H1 (cell line): Measurements from ENCODE around the gene HSPA12A. TPM values are rescaled to one million over a fixed set of nuclear protein-coding genes. Genes with fewer than 3 reads are reported as not detected.

Source experiments
- CTCF ChIA-PET: fragments of 300-600 bp; sonication (Branson Sonifier 250); formaldehyde crosslinking; loops from one replicate; lab custom pipeline; 2021; ENCODE audit not compliant: partially characterized antibody; lab: Charles Lee
- POLR2A ChIA-PET: fragments of 300-600 bp; sonication (Branson Sonifier 250); formaldehyde crosslinking; loops from one replicate; lab custom pipeline; 2021; ENCODE audit warnings: inconsistent platforms; ENCODE audit not compliant: partially characterized antibody; lab: Charles Lee
- DNase-seq, 2 experiments: peaks; one replicate each; pipeline versions ENCODE4 v3.0.0 to v3.0.0-alpha.2; 2010 to 2022; ENCODE audit warnings: low spot score in 2 of 2, low read depth in 1 of 2, mixed read lengths in 1 of 2
- FAIRE-seq: peaks from 2 replicates; lab custom pipeline; 2011; peaks lifted over from hg19 to GRCh38; lab: Jason Lieb, UNC
- H2AFZ ChIP-seq: 2 replicates; pipeline ENCODE4 v1.8.1; 2012; ENCODE audit warnings: low read length, inconsistent platforms
- H2AK5ac ChIP-seq: 2 replicates; pipeline ENCODE4 v1.6.1; 2013; ENCODE audit warnings: low read depth, low read length
- H2BK120ac ChIP-seq: replicated peaks from 2 replicates; pipeline ENCODE3; 2013; ENCODE audit warnings: low read depth, low read length, inconsistent platforms
- H2BK12ac ChIP-seq: 2 replicates; pipeline ENCODE4 v1.6.1; 2013; ENCODE audit warnings: low read depth, low read length
- H2BK15ac ChIP-seq: 2 replicates; pipeline ENCODE4 v1.6.1; 2013; ENCODE audit warnings: low read length
- H2BK20ac ChIP-seq: 2 replicates; pipeline ENCODE4 v1.6.1; 2013; ENCODE audit warnings: low read length
- H2BK5ac ChIP-seq: 2 replicates; pipeline ENCODE4 v1.6.1; 2013; ENCODE audit warnings: low read depth, low read length
- H3K14ac ChIP-seq: 2 replicates; pipeline ENCODE4 v1.6.1; 2013; ENCODE audit warnings: inconsistent platforms; ENCODE audit not compliant: insufficient read length
- H3K18ac ChIP-seq: 2 replicates; pipeline ENCODE4 v1.6.1; 2013; ENCODE audit warnings: low read length; ENCODE audit errors: extremely low read depth
- H3K23ac ChIP-seq: 2 replicates; pipeline ENCODE4 v1.6.1; 2013; ENCODE audit warnings: inconsistent platforms; ENCODE audit not compliant: insufficient read length
- H3K23me2 ChIP-seq: 2 replicates; pipeline ENCODE4 v1.6.1; 2013; ENCODE audit warnings: low read depth, low read length
- H3K27ac ChIP-seq: 2 replicates; pipeline ENCODE4 v1.6.1; 2011; ENCODE audit warnings: low read depth, low read length, inconsistent platforms
- H3K27me3 ChIP-seq, 4 experiments: replicated peaks in 1 of 4; 1 replicate in 1 of 4; 2 replicates in 3 of 4; pipeline versions ENCODE4 v1.6.1 to v1.8.1; 2011 to 2013; ENCODE audit warnings: low read length in 3 of 4, mild to moderate bottlenecking in 3 of 4, inconsistent platforms in 2 of 4, mixed read lengths in 2 of 4, moderate library complexity in 1 of 4; ENCODE audit not compliant: control insufficient read depth in 3 of 4, insufficient read depth in 3 of 4; ENCODE audit errors: extremely low read depth in 1 of 4
- H3K36me3 ChIP-seq, 4 experiments: 2 replicates each; pipeline versions ENCODE4 v1.6.1 to v1.8.1; 2011 to 2013; ENCODE audit warnings: mild to moderate bottlenecking in 4 of 4, low read length in 3 of 4, moderate library complexity in 2 of 4, control low read depth in 1 of 4, inconsistent platforms in 1 of 4; ENCODE audit not compliant: insufficient read depth in 4 of 4, control insufficient read depth in 2 of 4
- H3K4ac ChIP-seq: replicated peaks from 2 replicates; pipeline ENCODE3; 2013; ENCODE audit warnings: low read length, low read depth, mixed read lengths, inconsistent platforms; ENCODE audit not compliant: insufficient read length
- H3K4me1 ChIP-seq, 4 experiments: replicated peaks in 1 of 4; 1 replicate in 1 of 4; 2 replicates in 3 of 4; pipeline versions ENCODE4 v1.6.1 to v1.8.1; 2011 to 2013; ENCODE audit warnings: low read length in 3 of 4, inconsistent platforms in 2 of 4, mixed read lengths in 1 of 4; ENCODE audit not compliant: insufficient read depth in 4 of 4, control insufficient read depth in 3 of 4
- H3K4me2 ChIP-seq, 2 experiments: 2 replicates each; pipeline versions ENCODE4 v1.6.1 to v1.8.1; 2011 to 2013; ENCODE audit warnings: low read depth in 2 of 2, low read length in 2 of 2, control low read depth in 1 of 2, inconsistent platforms in 1 of 2, mild to moderate bottlenecking in 1 of 2; ENCODE audit not compliant: insufficient read depth in 1 of 2
- H3K4me3 ChIP-seq, 4 experiments: fragments of 200-600, 300-600 bp in 1 of 4; sonication (generic), shearing (Covaris generic), sonication (Bioruptor Twin) in 1 of 4; 2 replicates each; pipeline versions ENCODE4 v1.5.1 to v1.8.1; 2011 to 2016; ENCODE audit warnings: low read length in 4 of 4, low read depth in 3 of 4, control low read depth in 2 of 4, inconsistent platforms in 2 of 4, mild to moderate bottlenecking in 2 of 4, mixed read lengths in 1 of 4, moderate library complexity in 1 of 4; ENCODE audit not compliant: insufficient read depth in 2 of 4; ENCODE audit errors: extremely low read depth in 1 of 4
- H3K56ac ChIP-seq: replicated peaks from 2 replicates; pipeline ENCODE3; 2013; ENCODE audit warnings: low read depth, mild to moderate bottlenecking, mixed read lengths, low read length, inconsistent platforms; ENCODE audit not compliant: insufficient read length
- H3K79me1 ChIP-seq: 2 replicates; pipeline ENCODE4 v1.6.1; 2013; ENCODE audit warnings: low read depth, low read length, control low read depth
- H3K79me2 ChIP-seq, 2 experiments: 2 replicates each; pipeline versions ENCODE4 v1.6.1 to v1.8.1; 2012 to 2013; ENCODE audit warnings: low read length in 2 of 2, mild to moderate bottlenecking in 2 of 2, inconsistent platforms in 1 of 2; ENCODE audit not compliant: insufficient read depth in 2 of 2, control insufficient read depth in 1 of 2
- H3K9ac ChIP-seq, 4 experiments: replicated peaks in 1 of 4; 1 replicate in 1 of 4; 2 replicates in 3 of 4; pipeline versions ENCODE4 v1.6.1 to v1.8.1; 2011 to 2013; ENCODE audit warnings: low read depth in 3 of 4, low read length in 3 of 4, control low read depth in 2 of 4, mild to moderate bottlenecking in 2 of 4, moderate library complexity in 2 of 4, inconsistent platforms in 1 of 4; ENCODE audit errors: extremely low read depth in 1 of 4
- H3K9me3 ChIP-seq, 2 experiments: 2 replicates each; pipeline versions ENCODE4 v1.6.1 to v1.8.1; 2012 to 2013; ENCODE audit warnings: mild to moderate bottlenecking in 2 of 2, moderate library complexity in 2 of 2, control low read depth in 1 of 2, inconsistent platforms in 1 of 2, low read depth in 1 of 2, low read length in 1 of 2, mixed read lengths in 1 of 2; ENCODE audit not compliant: insufficient read depth in 2 of 2
- H4K20me1 ChIP-seq, 2 experiments: replicated peaks in 1 of 2; 2 replicates each; pipeline versions ENCODE3 to v1.8.1; 2011 to 2013; ENCODE audit warnings: inconsistent platforms in 2 of 2, low read length in 2 of 2, mild to moderate bottlenecking in 1 of 2; ENCODE audit not compliant: insufficient read depth in 2 of 2, control insufficient read depth in 1 of 2
- H4K5ac ChIP-seq: 2 replicates; pipeline ENCODE4 v1.6.1; 2013; ENCODE audit warnings: low read length, low read depth, mixed read lengths, inconsistent platforms; ENCODE audit not compliant: insufficient read length
- H4K8ac ChIP-seq: 2 replicates; pipeline ENCODE4 v1.8.0; 2013; ENCODE audit warnings: mild to moderate bottlenecking, moderate library complexity, low read length, inconsistent platforms; ENCODE audit not compliant: insufficient read depth; ENCODE audit errors: extremely low read depth
- H4K91ac ChIP-seq: replicated peaks from 2 replicates; pipeline ENCODE3; 2013; ENCODE audit warnings: low read length, mixed read lengths, inconsistent platforms; ENCODE audit not compliant: insufficient read length
- NANOG ChIP-seq: IDR thresholded peaks from 2 replicates; pipeline ENCODE4 v1.6.1; 2011; ENCODE audit warnings: low read length, low read depth, mild to moderate bottlenecking, inconsistent platforms; ENCODE audit not compliant: insufficient read depth, poor library complexity, severe bottlenecking
- SP1 ChIP-seq: IDR thresholded peaks from 2 replicates; pipeline ENCODE4 v1.6.1; 2011; ENCODE audit warnings: low read depth, low read length
- WGBS, 2 experiments: shearing (Covaris generic) in 1 of 2; methylation state at CpG; one replicate each; pipeline versions ENCODE4 v1.1.6 to v1.1.7; 2013 to 2015; ENCODE audit warnings: low lambda C conversion rate in 2 of 2, mixed read lengths in 2 of 2, inconsistent platforms in 1 of 2, low coverage in 1 of 2, missing lambda C conversion rate in 1 of 2; ENCODE audit not compliant: insufficient replicate concordance in 2 of 2, insufficient coverage in 1 of 2, insufficient read length in 1 of 2; ENCODE audit errors: extremely low coverage in 1 of 2, missing lambda C conversion rate in 1 of 2; 5-methylcytosine and 5-hydroxymethylcytosine counted together
- polyA plus RNA-seq, 7 experiments: library from polyadenylated mRNA; depleted of rRNA in 3 of 7; stranded (reverse) in 5 of 7; unstranded in 2 of 7; fragments of >200 nt in 5 of 7; fragments of 200-250 nt in 2 of 7; gene quantifications; 1 replicate in 5 of 7; 2 replicates in 1 of 7; 4 replicates in 1 of 7; pipeline versions ENCODE4 v1.2.1 to v1.2.3, GENCODE V29; 2011 to 2013; ENCODE audit warnings: missing spikeins in 2 of 7, mixed read lengths in 2 of 7
- total RNA-seq: library from RNA; stranded (reverse); fragmentation: NEBNext Ultra II Directional; extraction: Animal tissue kit (Norgen Biotek cat#: 25700); gene quantifications from 2 replicates; pipeline ENCODE4 v1.2.1, GENCODE V29; 2021

The HSPA12A gene
- total and polyA plus RNA-seq, 2 of the 8 experiments (the other 6 are each of a cell fraction or from before 2014, with no cell fraction given) = 3.1 to 6.9 TPM

DNA sequence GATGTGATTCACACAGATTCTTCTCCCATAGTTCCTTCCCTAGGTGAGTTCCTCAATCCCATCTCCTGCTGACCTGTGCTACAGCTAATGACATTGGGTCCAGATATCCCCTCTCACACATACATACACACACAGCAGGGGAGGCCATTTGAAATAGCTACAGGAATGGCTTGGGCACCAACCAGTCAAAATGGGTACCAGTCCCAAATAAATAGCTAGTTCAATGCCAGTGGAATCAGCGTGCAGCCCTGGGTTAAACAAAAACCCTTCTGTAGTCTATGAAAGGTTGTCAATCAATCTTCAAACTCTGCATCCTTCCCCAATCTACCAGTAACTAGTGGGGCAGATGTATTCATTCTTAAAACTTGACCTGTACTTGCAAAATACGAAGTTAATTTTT lies 112.3 kb downstream of the HSPA12A start:
- Histone ChIP-seq H4K20me1 (no peaks in the 10 kb centered on the region), H2BK15ac (0 out of 2 replicates have a peak overlapping the region, but pooled peaks have one; percentile 89), H3K23ac (no peak overlapping the region), H3K23me2 (peaks cover 2% of the 10 kb centered on the region; the same call in 1 of the 2 replicates), H3K36me3 (no peaks in the 10 kb centered on the region), H2AK5ac (no peak overlapping the region), H3K9ac (no peak overlapping the region), H3K4me3 (no peak overlapping the region), H3K18ac (peak overlapping the region; percentile 32; the same call in 1 of the 2 replicates), H2BK12ac (no peak overlapping the region), H4K5ac (no peak overlapping the region), H2BK5ac (no peak overlapping the region), H3K4me1 (peaks cover 0 to 3% (median 0%) of the 10 kb centered on the region in 4 experiments; a peak in 1 of 7 replicates), H2BK120ac (no peak overlapping the region), H3K4me2 (no peak overlapping the region), H3K56ac (no peak overlapping the region), H3K14ac (no peak overlapping the region), H2BK20ac (no peak overlapping the region), H2AFZ (no peak overlapping the region), H3K79me1 (no peaks in the 10 kb centered on the region), H3K9me3 (no peaks in the 10 kb centered on the region), H4K91ac (no peak overlapping the region), H3K79me2 (no peaks in the 10 kb centered on the region), H3K4ac (no peak overlapping the region), H4K8ac (no peak overlapping the region), H3K27ac (no peak overlapping the region), H3K27me3 (peaks cover 0 to 4% (median 0%) of the 10 kb centered on the region in 4 experiments; a peak in 3 of 7 replicates)
- 87% methylated on average over 2 of the region's 2 CpGs; no CpG with 5 or more reads in 1 of the 2 experiments for WGBS, 2 experiments
- DNase-seq (no peak), FAIRE-seq (no peak)
- TF ChIP-seq NANOG = no peak
- no peak for TF ChIP-seq SP1
- CTCF ChIA-PET = interaction anchor here (1.1 to 7.2 kb wide), 8 partner anchors 14 to 545 kb away, joined by 3 to 93 read pairs (median 4); no protein-coding TSS in a partner anchor
- POLR2A ChIA-PET = no interaction called here
